Measurements from ENCODE around the gene MRPL33.

DNA sequence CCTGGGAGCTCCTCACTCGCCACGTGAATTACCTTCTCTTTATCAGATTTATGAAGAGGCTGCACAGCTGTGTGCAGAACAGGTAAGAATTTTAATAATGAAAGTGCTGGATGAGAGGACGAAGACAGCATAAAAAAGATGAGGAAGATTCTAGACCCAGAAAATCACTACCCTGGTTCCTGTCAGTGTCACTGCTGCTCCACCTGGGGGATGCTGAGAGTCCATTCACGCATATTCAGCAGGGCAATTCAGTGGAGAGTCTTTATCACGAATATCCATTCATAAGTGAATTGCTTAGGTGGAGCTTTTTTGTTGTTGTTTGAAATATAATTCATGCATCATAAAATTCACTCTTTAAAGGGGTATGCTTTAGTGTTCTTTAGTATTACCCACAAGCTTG lies 52.0 kb downstream of the MRPL33 start:
- no peak for TF ChIP-seq GATA1 (IDR thresholded peaks at IDR 0.05; ENCODE audit: low read depth, low read length)
- no peak for TF ChIP-seq POLR2A (IDR thresholded peaks at IDR 0.05; ENCODE audit: low read length)
